Urinary bladder (tissue), 4 donors: ENCODE results near the gene LRRC4C. TPM values are rescaled to one million over a fixed set of nuclear protein-coding genes. Genes with fewer than 3 reads are reported as not detected.
"Not testable (repeated sequence)": the region's sequence is repeated elsewhere in the genome, so short reads cannot be mapped to it uniquely, and the experiment has no call there.

Experiments used
- DNase-seq: peaks from one replicate; pipeline ENCODE4 v3.0.0-alpha.2; 2015; ENCODE audit errors: extremely low spot score
- H3K27ac ChIP-seq: one replicate; pipeline ENCODE4 v1.5.1; 2013; ENCODE audit warnings: low read depth, mild to moderate bottlenecking, moderate library complexity
- H3K36me3 ChIP-seq: one replicate; pipeline ENCODE4 v1.6.1; 2013; ENCODE audit warnings: mild to moderate bottlenecking, moderate library complexity; ENCODE audit not compliant: insufficient read depth
- H3K4me1 ChIP-seq: one replicate; pipeline ENCODE4 v1.6.1; 2013; ENCODE audit warnings: mild to moderate bottlenecking, moderate library complexity; ENCODE audit not compliant: insufficient read depth
- H3K4me3 ChIP-seq: one replicate; pipeline ENCODE4 v1.5.1; 2013; ENCODE audit warnings: low read depth, low read length
- WGBS: extraction: QIAGEN DNeasy Blood & Tissue Kit; methylation state at CpG from one replicate; pipeline ENCODE4 v1.1.7; 2013; 5-methylcytosine and 5-hydroxymethylcytosine counted together
- polyA plus RNA-seq: library from polyadenylated mRNA; stranded (reverse); fragments of 200-250 nt; gene quantifications from one replicate; pipeline ENCODE4 v1.2.3, GENCODE V29; 2013
- total RNA-seq: library from RNA; depleted of rRNA; stranded (reverse); fragments of >200 nt; gene quantifications from one replicate; pipeline ENCODE4 v1.2.3, GENCODE V29; 2014
- donor health status: healthy with polysubstance abuse.
- donor health status: healthy.

The LRRC4C gene
- total and polyA plus RNA-seq, 2 donors, result 3.0 to 7.2 TPM

DNA sequence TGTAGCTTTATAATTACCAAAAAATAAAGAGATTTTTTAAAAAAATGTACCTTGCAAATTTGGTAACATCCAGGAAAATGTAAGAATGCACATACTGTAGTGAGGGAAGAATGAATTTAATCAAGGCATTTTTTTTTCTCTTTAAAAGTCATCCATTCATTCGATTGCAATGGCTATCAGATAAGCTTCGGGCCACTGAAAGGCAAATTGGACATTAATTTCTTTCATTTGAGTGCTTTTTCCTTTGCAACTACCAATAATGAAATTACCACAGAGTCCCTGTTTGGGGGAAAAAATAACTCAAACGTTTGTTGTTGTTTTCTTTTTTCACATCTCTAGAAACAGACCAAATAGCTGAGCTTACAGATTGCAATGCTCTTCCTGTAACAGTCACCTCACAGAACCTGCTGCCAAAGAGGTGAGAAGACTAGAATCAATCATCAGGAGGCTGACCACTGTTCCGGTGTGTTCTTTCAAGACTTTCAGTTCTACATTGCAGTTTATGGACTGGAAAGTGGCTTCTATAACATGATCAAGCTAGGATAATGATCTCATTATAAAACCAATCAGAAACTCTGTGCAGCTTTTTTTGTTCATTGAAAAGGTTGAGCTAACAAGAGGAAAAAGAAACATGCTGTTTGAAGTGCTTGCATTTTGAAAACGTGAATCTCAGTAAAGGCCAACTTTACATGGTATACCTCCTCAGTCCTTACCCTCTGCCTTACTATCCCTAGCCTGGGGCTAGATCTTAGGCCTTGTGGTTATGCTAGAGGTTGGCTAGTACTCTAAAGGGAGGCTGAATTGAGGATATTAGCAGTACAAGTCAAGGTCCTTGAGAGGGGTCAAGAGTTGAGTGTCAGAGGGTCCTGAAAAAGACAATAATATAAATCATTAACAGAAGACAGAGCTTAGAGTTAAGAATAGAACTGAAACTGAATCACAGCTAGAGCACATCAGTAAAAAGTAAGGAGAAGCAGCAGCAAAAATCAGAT lies 1276.1 kb downstream of the LRRC4C start:
- H3K36me3 ChIP-seq, result no peaks in the 10 kb centered on the region
- 73% methylated on average over 5 of the region's 5 CpGs for WGBS
- DNase-seq, result no peak
- no peaks in the 10 kb centered on the region for H3K4me1 ChIP-seq
- H3K27ac ChIP-seq, result no peak overlapping the region
- H3K4me3 ChIP-seq, result no peak overlapping the region

- no peaks in the 10 kb centered on the region for H3K36me3 ChIP-seq
- no peak for DNase-seq
- no peaks in the 10 kb centered on the region for H3K4me1 ChIP-seq
- no peak overlapping the region for H3K4me3 ChIP-seq
- H3K27ac ChIP-seq, result no peak overlapping the region
- WGBS, result 94% methylated on average over 6 of the region's 6 CpGs
Observed at GRCh38 chr11:40179541-40179940, 1279.9 kb downstream of the LRRC4C start.

DNA sequence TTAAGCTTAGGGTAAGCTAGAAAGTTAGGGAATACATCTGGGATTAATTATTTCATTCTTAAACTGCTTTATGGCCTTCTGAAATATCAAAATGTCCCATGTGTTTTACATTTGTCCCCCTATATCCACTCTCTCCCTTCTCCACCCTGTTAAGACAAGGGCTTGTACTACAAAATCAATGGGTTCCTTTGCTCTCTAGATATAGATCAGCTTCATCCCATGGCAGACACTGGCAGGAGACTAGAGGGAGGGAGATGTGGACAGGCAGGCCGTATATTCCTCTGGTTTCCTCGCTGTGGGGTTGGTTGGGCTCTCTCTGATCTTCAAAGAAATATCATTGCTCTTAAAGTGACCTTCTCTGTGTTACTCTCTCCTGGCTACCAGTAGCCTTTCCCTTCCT lies 1281.0 kb downstream of the LRRC4C start:
- DNase-seq, result no peak
- no peaks in the 10 kb centered on the region for H3K36me3 ChIP-seq
- H3K27ac ChIP-seq, result no peak overlapping the region
- 54% methylated on average over 2 of the region's 2 CpGs for WGBS
- no peaks in the 10 kb centered on the region for H3K4me1 ChIP-seq
- H3K4me3 ChIP-seq, result no peak overlapping the region

- WGBS, result 96% methylated on average over 3 of the region's 3 CpGs
- H3K4me1 ChIP-seq, result no peaks in the 10 kb centered on the region
- H3K36me3 ChIP-seq, result no peaks in the 10 kb centered on the region
- DNase-seq, result no peak
- no peak overlapping the region for H3K27ac ChIP-seq
- no peak overlapping the region for H3K4me3 ChIP-seq
Observed at GRCh38 chr11:40175980-40176379, 1283.5 kb downstream of the LRRC4C start.

DNA sequence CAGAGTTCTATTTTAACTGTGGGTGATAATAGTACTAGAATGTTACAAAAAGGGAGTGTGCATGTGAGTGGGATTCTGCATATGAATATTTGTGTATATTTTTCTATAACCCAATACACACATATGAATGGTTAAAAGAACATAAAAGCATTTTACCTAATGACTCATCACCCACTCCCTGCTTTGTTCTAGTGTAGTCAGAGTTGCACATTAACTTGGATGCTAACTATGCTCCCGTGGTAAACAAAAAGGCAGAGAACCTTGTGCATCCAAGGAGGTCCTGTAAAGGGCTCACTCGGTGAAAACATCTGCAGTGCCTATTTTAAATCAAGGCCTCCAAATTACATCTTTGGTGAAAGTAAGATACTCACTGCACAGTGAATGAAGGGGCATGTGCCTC lies 1289.4 kb downstream of the LRRC4C start:
- Histone ChIP-seq H3K4me3 (no peak overlapping the region), H3K4me1 (no peaks in the 10 kb centered on the region), H3K27ac (no peak overlapping the region), H3K36me3 (no peaks in the 10 kb centered on the region)
- 55% methylated on average over 2 of the region's 2 CpGs for WGBS
- no peak for DNase-seq

- H3K36me3 ChIP-seq, result no peaks in the 10 kb centered on the region
- WGBS, result 93% methylated on average over 1 of the region's 1 CpG
- H3K27ac ChIP-seq, result no peak overlapping the region
- no peak overlapping the region for H3K4me3 ChIP-seq
- no peaks in the 10 kb centered on the region for H3K4me1 ChIP-seq
- DNase-seq, result no peak
Observed at GRCh38 chr11:40168414-40168813, 1291.0 kb downstream of the LRRC4C start.

DNA sequence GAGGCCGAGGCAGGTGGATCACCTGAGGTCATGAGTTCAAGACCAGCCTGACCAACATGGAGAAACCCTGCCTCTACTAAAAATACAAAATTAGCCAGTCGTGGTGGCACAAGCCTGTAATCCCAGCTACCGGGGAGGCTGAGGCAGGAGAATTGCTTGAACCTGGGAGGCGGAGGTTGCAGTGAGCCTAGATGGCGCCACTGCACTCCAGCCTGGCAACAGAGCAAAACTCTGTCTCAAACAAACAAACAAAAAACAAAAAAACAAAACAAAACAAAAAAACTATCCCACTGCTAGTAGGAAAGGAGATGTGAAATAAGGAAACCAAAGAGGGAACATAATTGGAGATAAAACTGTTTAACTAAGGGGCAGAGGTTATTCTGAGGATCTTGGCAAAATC lies 1291.6 kb downstream of the LRRC4C start:
- H3K4me3 ChIP-seq, H3K27ac ChIP-seq, DNase-seq, H3K36me3 ChIP-seq, H3K4me1 ChIP-seq: not testable (repeated sequence)
- 92% methylated on average over 5 of the region's 5 CpGs for WGBS

DNA sequence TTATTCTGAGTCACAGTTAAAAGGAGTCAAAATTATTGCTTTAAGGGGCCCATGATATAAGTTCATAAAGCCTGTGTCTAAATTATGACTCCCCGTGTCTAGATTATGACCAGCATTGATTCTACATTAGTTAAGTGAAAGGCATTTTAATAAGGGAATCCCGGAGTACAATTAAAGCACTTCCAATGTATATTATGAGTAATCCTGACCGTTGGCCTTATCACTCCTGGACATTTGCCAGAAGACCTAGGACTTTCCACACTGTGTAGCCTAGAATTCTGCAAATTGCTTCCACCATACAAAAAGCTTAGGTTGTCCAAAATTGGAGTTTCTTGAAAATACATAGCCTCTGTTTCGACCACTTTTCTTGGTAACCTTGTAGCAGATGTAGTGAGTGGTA lies 1292.6 kb downstream of the LRRC4C start:
- Histone ChIP-seq H3K27ac (no peak overlapping the region), H3K36me3 (no peaks in the 10 kb centered on the region), H3K4me3 (no peak overlapping the region), H3K4me1 (no peaks in the 10 kb centered on the region)
- DNase-seq, result no peak
- 39% methylated on average over 4 of the region's 4 CpGs for WGBS

GRCh38 chr11:40162901-40163883 lies 1296.3 kb downstream of the LRRC4C start:
- Histone ChIP-seq H3K36me3 (no peaks in the 10 kb centered on the region), H3K4me3 (no peak overlapping the region), H3K27ac (no peak overlapping the region), H3K4me1 (no peaks in the 10 kb centered on the region)
- no peak for DNase-seq
- 22% methylated on average over 4 of the region's 4 CpGs for WGBS

- Histone ChIP-seq H3K4me1 (no peaks in the 10 kb centered on the region), H3K4me3 (no peak overlapping the region), H3K36me3 (no peaks in the 10 kb centered on the region), H3K27ac (no peak overlapping the region)
- 46% methylated on average over 5 of the region's 5 CpGs for WGBS
- no peak for DNase-seq
Observed at GRCh38 chr11:40161854-40162410, 1297.5 kb downstream of the LRRC4C start.

DNA sequence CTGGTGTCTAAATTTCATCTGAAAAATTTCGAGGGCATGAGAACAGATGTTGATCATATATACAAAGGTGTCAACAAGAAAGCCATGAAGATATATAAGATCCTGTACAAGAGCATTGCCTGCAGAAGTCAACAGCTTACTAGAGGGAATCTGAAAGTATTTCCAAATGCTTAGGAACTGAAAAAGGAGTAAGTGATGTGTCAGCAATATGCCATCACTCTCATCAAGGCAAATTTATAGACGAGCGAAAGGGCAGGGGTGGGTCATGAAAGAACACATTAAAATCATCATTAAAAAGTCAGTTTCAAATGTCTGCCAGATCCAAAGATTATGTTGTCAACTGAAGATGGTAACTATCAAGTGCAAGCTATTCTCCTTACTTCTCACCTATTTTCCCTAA lies 1299.0 kb downstream of the LRRC4C start:
- 51% methylated on average over 3 of the region's 3 CpGs for WGBS
- Histone ChIP-seq H3K27ac (no peak overlapping the region), H3K36me3 (no peaks in the 10 kb centered on the region), H3K4me1 (no peaks in the 10 kb centered on the region), H3K4me3 (no peak overlapping the region)
- no peak for DNase-seq

DNA sequence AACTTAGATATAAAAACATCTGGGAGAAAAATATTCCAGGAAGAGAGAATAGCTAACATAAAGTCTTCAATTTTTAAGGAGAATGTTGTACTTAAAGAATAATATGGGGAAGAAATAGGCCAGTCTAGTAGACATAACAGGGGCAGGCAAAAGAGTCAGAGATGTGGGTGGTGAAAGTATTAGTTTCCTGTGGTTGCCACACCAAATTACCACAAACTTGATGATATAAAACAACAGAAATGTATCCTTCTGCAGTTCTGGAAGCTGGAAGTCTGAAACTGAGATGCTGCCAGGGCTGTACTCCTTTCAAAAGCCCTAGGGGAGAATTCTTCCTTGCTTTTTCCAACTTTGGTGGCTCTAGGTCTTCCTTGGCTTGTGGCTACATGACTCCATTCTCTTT lies 1309.7 kb downstream of the LRRC4C start:
- Histone ChIP-seq H3K4me1 (no peaks in the 10 kb centered on the region), H3K36me3 (no peaks in the 10 kb centered on the region), H3K4me3 (no peak overlapping the region), H3K27ac (no peak overlapping the region)
- no peak for DNase-seq

GRCh38 chr11:40140560-40140959 lies 1318.9 kb downstream of the LRRC4C start:
- no peak for DNase-seq
- no peak overlapping the region for H3K27ac ChIP-seq
- WGBS, result 92% methylated on average over 5 of the region's 5 CpGs
- H3K36me3 ChIP-seq, result no peaks in the 10 kb centered on the region
- no peaks in the 10 kb centered on the region for H3K4me1 ChIP-seq
- no peak overlapping the region for H3K4me3 ChIP-seq
